GM23248 (cell line): Measurements from ENCODE around the gene PODN.

Experiments used
- EZH2 ChIP-seq: fragments of 200-600 bp; sonication (generic); IDR thresholded peaks from 2 replicates; pipeline ENCODE4 v1.6.1; 2018; ENCODE audit warnings: antibody characterized with exemption, mild to moderate bottlenecking; ENCODE audit not compliant: insufficient read depth, poor library complexity, severe bottlenecking
- EZH2phosphoT487 ChIP-seq: fragments of 200-600 bp; sonication (generic); IDR thresholded peaks from 2 replicates; pipeline ENCODE4 v1.6.1; 2018; ENCODE audit warnings: antibody characterized with exemption, moderate library complexity, mild to moderate bottlenecking, low read depth; ENCODE audit not compliant: insufficient read depth

DNA sequence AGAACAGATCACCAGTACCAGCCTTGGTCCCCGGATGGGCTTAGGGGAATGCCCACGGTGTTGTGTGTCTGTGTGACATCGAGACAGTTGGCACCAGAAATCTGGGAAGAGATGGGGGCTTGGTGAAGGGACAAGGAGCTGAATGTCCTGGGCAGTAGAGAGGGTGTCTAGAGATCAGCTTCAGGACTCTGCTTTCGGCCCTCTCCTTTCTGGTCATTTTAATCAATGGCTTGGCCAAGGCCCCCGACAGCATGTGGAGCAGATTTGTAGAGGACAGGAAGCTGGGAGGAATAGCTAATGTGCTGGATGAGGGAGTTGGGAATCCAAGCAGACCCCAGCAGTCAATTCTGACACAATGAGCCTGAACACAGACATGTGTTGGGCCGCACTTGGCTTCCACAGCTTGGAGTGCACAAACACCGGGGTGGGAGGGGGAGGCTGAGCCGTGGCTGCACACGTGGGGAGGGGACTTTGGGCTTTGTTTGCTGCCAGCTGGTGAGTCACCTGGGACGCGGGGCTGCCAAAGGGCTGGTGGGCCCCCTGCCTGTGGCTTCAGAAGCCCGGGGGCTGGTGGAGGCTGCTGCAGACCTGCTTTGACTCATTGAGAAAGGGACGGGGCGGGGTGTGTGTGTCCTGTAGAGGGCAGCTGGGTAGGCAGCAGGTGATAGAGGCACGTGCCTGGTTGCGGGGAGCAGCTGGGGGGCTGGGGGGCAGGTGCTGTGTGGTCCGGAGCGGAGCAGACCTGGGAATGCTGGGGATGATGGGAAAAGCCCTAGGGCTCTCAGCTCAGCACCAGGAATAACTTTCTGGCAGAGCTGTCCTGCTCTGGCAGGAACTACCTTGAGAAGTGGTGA lies 59.5 kb downstream of the PODN start:
- TF ChIP-seq EZH2 (no peak), EZH2phosphoT487 (no peak)
